Spleen (tissue), 11 donors: ENCODE measurements around the gene SUMF1. TPM values are rescaled to one million over a fixed set of nuclear protein-coding genes. Genes with fewer than 3 reads are reported as not detected.

ENCODE experiments used
- DNase-seq: peaks from one replicate; pipeline ENCODE4 v3.0.0-alpha.2; 2020
- H3K27ac ChIP-seq, 8 donors: fragments of 200-600 bp; sonication (generic) in 7 of 8; 1 replicate in 4 of 8; 2 replicates in 4 of 8; pipeline versions ENCODE4 v1.5.0 to v1.8.0; 2016 to 2021; ENCODE audit warnings: inconsistent platforms in 4 of 8, mild to moderate bottlenecking in 4 of 8, moderate library complexity in 1 of 8
- H3K27me3 ChIP-seq, 7 donors: fragments of 200-600 bp; sonication (generic) in 6 of 7; replicated peaks in 1 of 7; 1 replicate in 4 of 7; 2 replicates in 3 of 7; pipeline versions ENCODE4 v1.5.0 to v1.8.0; 2016 to 2021; ENCODE audit warnings: inconsistent platforms in 3 of 7, mild to moderate bottlenecking in 1 of 7
- H3K36me3 ChIP-seq, 6 donors: fragments of 200-600 bp; sonication (generic) in 5 of 6; 1 replicate in 4 of 6; 2 replicates in 2 of 6; pipeline versions ENCODE4 v1.5.0 to v1.8.0; 2016 to 2021; ENCODE audit warnings: inconsistent platforms in 2 of 6
- H3K4me1 ChIP-seq, 6 donors: fragments of 200-600 bp; sonication (generic) in 5 of 6; 1 replicate in 3 of 6; 2 replicates in 3 of 6; pipeline versions ENCODE4 v1.5.0 to v1.8.0; 2016 to 2021; ENCODE audit warnings: inconsistent platforms in 3 of 6
- H3K4me3 ChIP-seq, 8 donors: fragments of 200-600 bp; sonication (generic) in 7 of 8; 1 replicate in 4 of 8; 2 replicates in 4 of 8; pipeline versions ENCODE4 v1.5.0 to v1.8.0; 2016 to 2021; ENCODE audit warnings: inconsistent platforms in 4 of 8, mild to moderate bottlenecking in 4 of 8, moderate library complexity in 2 of 8
- H3K9me3 ChIP-seq, 8 donors: fragments of 200-600 bp; sonication (generic) in 7 of 8; 1 replicate in 4 of 8; 2 replicates in 4 of 8; pipeline versions ENCODE4 v1.5.0 to v1.8.0; 2016 to 2021; ENCODE audit warnings: inconsistent platforms in 4 of 8
- POLR2A ChIP-seq, 3 donors: fragments of 450-650 bp; IDR thresholded peaks; one replicate each; pipeline ENCODE4 v1.5.1; 2017; ENCODE audit warnings: antibody characterized with exemption in 3 of 3, mild to moderate bottlenecking in 1 of 3
- POLR2AphosphoS5 ChIP-seq, 3 donors: sonication (generic); formaldehyde crosslinking; IDR thresholded peaks; one replicate each; pipeline ENCODE4 v1.5.1; 2017; ENCODE audit warnings: antibody characterized with exemption in 3 of 3
- WGBS, 5 donors: extraction: QIAGEN DNeasy Blood & Tissue Kit in 3 of 5; methylation state at CpG; one replicate each; pipeline versions ENCODE4 v1.1.5 to v1.1.7; 2013 to 2018; 5-methylcytosine and 5-hydroxymethylcytosine counted together
- intact Hi-C: fragments of 100-400 bp; cut with DNase I; formaldehyde crosslinking; loops from one replicate; pipeline ENCODE4 v1.15.0; 2023; ENCODE audit warnings: low total_unique reads
- polyA plus RNA-seq, 3 donors: library from polyadenylated mRNA; stranded (reverse); fragments of 200-250 nt; gene quantifications; one replicate each; pipeline ENCODE4 v1.2.1, GENCODE V29; 2013
- total RNA-seq, 7 donors: library from RNA; depleted of rRNA in 3 of 7; stranded (reverse); fragments of >200 nt in 3 of 7; fragmentation: NEBNext Ultra II Directional in 4 of 7; extraction: Animal tissue kit (Norgen Biotek cat#: 25700) in 4 of 7; gene quantifications; one replicate each; pipeline versions ENCODE4 v1.1.0 to v1.2.1, GENCODE V29; 2016 to 2021
- TF ChIP-seq, protein P1 (sequence below), 11 experiments: fragments of 200-600 bp in 7 of 11; fragments of 450-650 bp in 4 of 11; sonication (generic) in 4 of 11; IDR thresholded peaks in 8 of 11; conservative IDR thresholded peaks in 3 of 11; 1 replicate in 7 of 11; 2 replicates in 4 of 11; pipeline versions ENCODE4 v1.4.0 to v1.8.0; 2016 to 2021; ENCODE audit warnings: antibody characterized with exemption in 11 of 11, inconsistent platforms in 4 of 11, mild to moderate bottlenecking in 1 of 11
- donor health status: healthy with polysubstance abuse.
- donor health status: DM: no; HTN: no; CAD: no; lungs with moderate emphysema.
- donor health status: DM: no; HTN: no; CAD: no.
- donor health status: Bipolar disorder and iron deficiency.
- donor health status: healthy.
- donor health status: DM: no; HTN: no; CAD: no.
- donor health status: DM: yes; HTN: yes; CAD: no.

The SUMF1 gene
- total and polyA plus RNA-seq, 10 donors: 6.3 to 53.0 (median 33.9) TPM

DNA sequence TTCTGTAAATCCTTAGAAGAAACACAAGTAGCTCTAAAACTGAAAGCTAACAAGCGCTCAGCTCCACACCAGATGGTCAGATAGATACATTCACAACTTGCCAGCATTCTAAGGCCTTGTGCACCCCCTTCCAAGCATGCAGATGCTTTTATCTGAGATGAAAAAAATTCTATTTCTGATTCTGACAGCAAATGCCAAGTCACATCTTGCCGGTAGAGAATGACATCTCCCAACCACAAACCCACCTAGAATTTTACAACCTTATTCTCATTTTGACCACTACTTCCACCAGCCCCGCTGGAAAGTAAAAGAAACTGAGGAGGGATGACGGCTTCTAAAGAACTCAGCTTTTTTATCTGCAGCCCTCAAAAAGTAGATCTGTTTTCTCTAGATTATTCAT, 57.7 kb downstream of the SUMF1 start:
- peak overlapping the region in 1 of 8 donors; percentile 9 for H3K27ac ChIP-seq
- no peak overlapping the region for H3K4me3 ChIP-seq
- DNase-seq: no peak
- 46 to 58% (median 52%) methylated on average over 4 of the region's 4 CpGs for WGBS, 5 donors
- no peaks in the 10 kb centered on the region for H3K27me3 ChIP-seq
- intact Hi-C loops: no loop called here
- H3K9me3 ChIP-seq: no peaks in the 10 kb centered on the region
- TF ChIP-seq POLR2A (IDR thresholded peaks at IDR 0.05) (no peak), POLR2AphosphoS5 (IDR thresholded peaks at IDR 0.05) (no peak)
- TF ChIP-seq, protein P1, sequence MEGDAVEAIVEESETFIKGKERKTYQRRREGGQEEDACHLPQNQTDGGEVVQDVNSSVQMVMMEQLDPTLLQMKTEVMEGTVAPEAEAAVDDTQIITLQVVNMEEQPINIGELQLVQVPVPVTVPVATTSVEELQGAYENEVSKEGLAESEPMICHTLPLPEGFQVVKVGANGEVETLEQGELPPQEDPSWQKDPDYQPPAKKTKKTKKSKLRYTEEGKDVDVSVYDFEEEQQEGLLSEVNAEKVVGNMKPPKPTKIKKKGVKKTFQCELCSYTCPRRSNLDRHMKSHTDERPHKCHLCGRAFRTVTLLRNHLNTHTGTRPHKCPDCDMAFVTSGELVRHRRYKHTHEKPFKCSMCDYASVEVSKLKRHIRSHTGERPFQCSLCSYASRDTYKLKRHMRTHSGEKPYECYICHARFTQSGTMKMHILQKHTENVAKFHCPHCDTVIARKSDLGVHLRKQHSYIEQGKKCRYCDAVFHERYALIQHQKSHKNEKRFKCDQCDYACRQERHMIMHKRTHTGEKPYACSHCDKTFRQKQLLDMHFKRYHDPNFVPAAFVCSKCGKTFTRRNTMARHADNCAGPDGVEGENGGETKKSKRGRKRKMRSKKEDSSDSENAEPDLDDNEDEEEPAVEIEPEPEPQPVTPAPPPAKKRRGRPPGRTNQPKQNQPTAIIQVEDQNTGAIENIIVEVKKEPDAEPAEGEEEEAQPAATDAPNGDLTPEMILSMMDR (IDR thresholded peaks at IDR 0.05 in 8 of 11, conservative IDR thresholded peaks at IDR 0.05 in 3 of 11): no peak
- peaks cover 0 to 97% (median 21%) of the 10 kb centered on the region in 6 donors for H3K36me3 ChIP-seq
- peaks cover 0 to 14% (median 0%) of the 10 kb centered on the region in 6 donors for H3K4me1 ChIP-seq

DNA sequence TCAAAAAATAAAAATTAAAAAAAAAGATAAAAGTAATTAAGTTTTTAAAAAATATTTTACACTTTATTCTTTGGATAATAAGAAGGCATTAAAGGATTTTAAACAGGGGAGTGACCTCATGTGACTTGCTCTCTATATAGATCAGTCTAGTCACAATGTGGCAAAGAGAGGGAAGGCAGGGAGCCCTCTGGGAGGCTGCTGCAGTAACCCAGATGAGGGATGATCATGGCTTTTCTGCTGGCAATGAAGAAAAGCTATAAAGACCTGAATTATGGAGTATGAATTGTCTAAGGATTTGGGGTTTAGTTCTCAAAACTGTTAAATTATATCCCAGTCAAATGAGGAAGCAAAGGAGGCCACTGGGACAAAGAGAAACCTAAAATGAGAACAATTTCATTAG, 58.1 kb downstream of the SUMF1 start:
- intact Hi-C loops: no loop called here
- H3K4me1 ChIP-seq: peaks cover 0 to 14% (median 0%) of the 10 kb centered on the region in 6 donors
- TF ChIP-seq POLR2A (IDR thresholded peaks at IDR 0.05): no peak
- TF ChIP-seq, protein P1 (IDR thresholded peaks at IDR 0.05 in 8 of 11, conservative IDR thresholded peaks at IDR 0.05 in 3 of 11): no peak
- TF ChIP-seq POLR2AphosphoS5 (IDR thresholded peaks at IDR 0.05): no peak
- H3K27ac ChIP-seq: peak overlapping the region in 1 of 8 donors; percentile 9
- no peaks in the 10 kb centered on the region for H3K9me3 ChIP-seq
- no peak overlapping the region for H3K4me3 ChIP-seq
- H3K27me3 ChIP-seq: no peaks in the 10 kb centered on the region
- no peak for DNase-seq
- peaks cover 0 to 97% (median 24%) of the 10 kb centered on the region in 6 donors for H3K36me3 ChIP-seq

DNA sequence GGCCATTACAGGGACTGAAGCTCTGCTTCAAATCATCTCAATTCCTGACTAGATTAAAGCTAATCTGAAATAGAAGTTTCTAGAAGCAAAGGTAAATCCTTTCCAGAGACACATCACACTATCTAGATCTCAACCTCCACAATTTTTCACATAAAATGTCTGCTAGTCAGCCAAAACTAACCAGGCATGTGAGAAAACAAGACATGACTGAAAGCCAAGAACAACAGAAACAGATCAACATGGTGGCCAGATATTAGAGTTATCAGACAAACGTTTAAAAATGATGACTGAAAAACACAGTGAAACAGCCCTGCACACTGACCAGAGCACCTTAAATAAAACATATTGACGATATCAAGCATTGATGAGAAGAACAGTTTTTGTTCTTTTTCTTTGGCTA, 59.1 kb downstream of the SUMF1 start:
- Histone ChIP-seq H3K27me3 (no peaks in the 10 kb centered on the region), H3K36me3 (peaks cover 0 to 97% (median 27%) of the 10 kb centered on the region in 6 donors), H3K9me3 (no peaks in the 10 kb centered on the region), H3K4me1 (peaks cover 0 to 14% (median 0%) of the 10 kb centered on the region in 6 donors), H3K27ac (no peak overlapping the region), H3K4me3 (no peak overlapping the region)
- no peak for DNase-seq
- WGBS, 5 donors: 83 to 94% (median 92%) methylated on average over 2 of the region's 2 CpGs
- TF ChIP-seq POLR2A (IDR thresholded peaks at IDR 0.05) (no peak), POLR2AphosphoS5 (IDR thresholded peaks at IDR 0.05) (no peak)
- TF ChIP-seq, protein P1 (IDR thresholded peaks at IDR 0.05 in 8 of 11, conservative IDR thresholded peaks at IDR 0.05 in 3 of 11): no peak
- intact Hi-C loops: no loop called here

DNA sequence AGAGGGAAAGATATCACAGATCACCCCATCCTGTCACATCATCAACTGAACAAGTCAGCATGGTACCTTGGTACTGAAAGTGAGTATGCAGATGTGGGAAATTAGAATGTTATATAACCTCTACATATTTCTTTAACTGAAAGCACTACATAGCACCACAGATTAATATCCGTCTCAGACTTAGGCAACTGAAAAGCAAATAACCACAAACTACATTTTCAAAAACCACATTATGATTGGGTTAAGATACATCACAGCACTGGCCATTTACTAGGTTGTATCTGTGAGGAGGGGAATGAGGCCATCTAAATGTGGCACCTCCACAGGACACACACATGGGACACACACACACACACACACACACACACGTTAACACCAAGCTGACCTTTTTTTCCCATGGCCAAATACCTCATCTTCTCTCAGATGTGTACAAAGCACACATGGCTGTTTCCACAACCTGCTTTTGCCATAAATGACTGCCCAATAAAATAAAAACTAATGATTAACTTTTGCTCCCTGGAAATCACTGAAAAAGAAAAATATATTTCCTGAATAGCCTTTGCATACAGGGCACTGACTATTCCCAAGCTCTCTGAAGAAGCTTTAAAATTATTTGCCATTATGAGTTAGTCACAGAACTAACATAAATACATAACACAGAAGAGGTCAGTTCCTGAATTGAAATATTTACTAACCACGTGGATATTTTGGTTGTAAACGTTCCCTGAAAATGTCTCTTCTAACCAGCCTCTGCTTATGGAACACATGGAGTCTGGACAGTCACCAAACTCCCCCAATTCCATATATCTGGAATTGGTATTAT, 60.1 kb downstream of the SUMF1 start:
- TF ChIP-seq, protein P1 (IDR thresholded peaks at IDR 0.05 in 8 of 11, conservative IDR thresholded peaks at IDR 0.05 in 3 of 11): no peak
- TF ChIP-seq POLR2AphosphoS5 (IDR thresholded peaks at IDR 0.05) (no peak), POLR2A (IDR thresholded peaks at IDR 0.05) (no peak)
- intact Hi-C loops: no loop called here
- Histone ChIP-seq H3K27ac (no peak overlapping the region), H3K4me3 (no peak overlapping the region), H3K4me1 (peaks cover 0 to 14% (median 0%) of the 10 kb centered on the region in 6 donors), H3K27me3 (no peaks in the 10 kb centered on the region), H3K36me3 (peaks cover 0 to 97% (median 26%) of the 10 kb centered on the region in 6 donors), H3K9me3 (no peaks in the 10 kb centered on the region)
- 74 to 86% (median 83%) methylated on average over 4 of the region's 4 CpGs for WGBS, 5 donors
- DNase-seq: no peak
